ENCODE measurements around the gene PRAMEF14. TPM values are rescaled to one million over a fixed set of nuclear protein-coding genes. Genes with fewer than 3 reads are reported as not detected.
"Not testable (repeated sequence)": the region's sequence is repeated elsewhere in the genome, so short reads cannot be mapped to it uniquely, and the experiment has no call there.

PRAMEF14 gene, protein sequence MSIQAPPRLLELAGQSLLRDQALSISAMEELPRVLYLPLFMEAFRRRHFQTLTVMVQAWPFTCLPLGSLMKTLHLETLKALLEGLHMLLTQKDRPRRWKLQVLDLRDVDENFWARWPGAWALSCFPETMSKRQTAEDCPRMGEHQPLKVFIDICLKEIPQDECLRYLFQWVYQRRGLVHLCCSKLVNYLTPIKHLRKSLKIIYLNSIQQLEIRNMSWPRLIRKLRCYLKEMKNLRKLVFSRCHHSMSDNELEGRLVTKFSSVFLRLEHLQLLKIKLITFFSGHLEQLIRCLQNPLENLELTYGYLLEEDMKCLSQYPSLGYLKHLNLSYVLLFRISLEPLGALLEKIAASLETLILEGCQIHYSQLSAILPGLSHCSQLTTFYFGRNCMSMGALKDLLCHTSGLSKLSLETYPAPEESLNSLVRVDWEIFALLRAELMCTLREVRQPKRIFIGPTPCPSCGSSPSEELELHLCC
- polyA plus RNA-seq (2013): not detected

DNA sequence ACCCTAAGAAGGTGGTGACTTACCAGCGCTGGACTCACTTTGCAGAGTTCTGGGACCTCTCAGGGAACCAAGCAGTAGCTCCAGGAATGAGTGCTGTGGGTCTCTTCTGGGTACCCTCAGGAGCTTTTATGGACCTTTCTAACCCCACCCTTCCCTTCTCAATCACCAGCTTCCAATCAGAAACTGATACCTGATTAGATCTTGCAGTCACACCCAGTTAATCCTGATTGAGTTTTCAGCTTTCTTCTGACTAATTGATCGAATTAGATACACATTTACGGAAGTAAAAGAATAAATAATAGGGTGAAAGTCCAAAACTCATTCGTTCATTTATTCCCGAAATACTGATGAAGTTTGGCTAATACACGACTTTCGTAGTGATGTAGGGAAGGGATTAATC lies at the start of gene PRAMEF14:
TSS of gene PRAMEF14 (minus strand) at position 101 of the 400 bp plus-strand sequence. CDS start 1,820 bp downstream, outside the sequence.
- POLR2A ChIA-PET; H3K36me3 ChIP-seq (ENCODE audit: control insufficient read depth in 4 of 4, insufficient read depth in 4 of 4, low read length in 3 of 4); H3K4me1 ChIP-seq (ENCODE audit: control extremely low read depth in 1 of 4, control insufficient read depth in 4 of 4, insufficient read depth in 4 of 4, low read length in 3 of 4); H3K27me3 ChIP-seq (replicated peaks in 2 of 5; ENCODE audit: control insufficient read depth in 4 of 5, insufficient read depth in 5 of 5, low read length in 4 of 5); H3K4me3 ChIP-seq (ENCODE audit: control insufficient read depth in 1 of 7, extremely low read depth in 1 of 7, insufficient read depth in 4 of 7, low read depth in 2 of 7, low read length in 6 of 7); H3K27ac ChIP-seq (ENCODE audit: insufficient read depth in 1 of 2, low read depth in 1 of 2, low read length in 2 of 2, poor library complexity in 1 of 2, severe bottlenecking in 2 of 2); H3K9me3 ChIP-seq (ENCODE audit: control extremely low read depth in 1 of 5, control insufficient read depth in 4 of 5, insufficient read depth in 2 of 5, low read depth in 1 of 5, low read length in 4 of 5); CTCF ChIA-PET; DNase-seq: not testable (repeated sequence)
- no CpG with 5 or more reads among the region's 7 CpGs for WGBS (ENCODE audit: insufficient coverage)

DNA sequence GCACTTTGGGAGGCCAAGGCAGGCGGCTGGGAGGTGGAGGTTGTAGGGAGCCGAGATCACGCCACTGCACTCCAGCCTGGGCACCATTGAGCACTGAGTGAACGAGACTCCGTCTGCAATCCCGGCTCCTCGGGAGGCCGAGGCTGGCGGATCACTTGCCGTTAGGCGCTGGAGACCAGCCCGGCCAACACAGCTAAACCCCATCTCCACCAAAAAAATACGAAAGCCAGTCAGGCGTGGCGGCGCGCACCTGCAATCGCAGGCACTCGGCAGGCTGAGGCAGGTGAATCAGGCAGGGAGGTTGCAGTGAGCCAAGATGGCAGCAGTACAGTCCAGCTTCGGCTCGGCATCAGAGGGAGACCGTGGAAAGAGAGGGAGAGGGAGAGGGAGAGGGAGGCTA lies 48.4 kb upstream of the PRAMEF14 start:
- H3K27ac ChIP-seq (ENCODE audit: insufficient read depth in 1 of 2, low read depth in 1 of 2, low read length in 2 of 2, poor library complexity in 1 of 2, severe bottlenecking in 2 of 2); H3K4me1 ChIP-seq (ENCODE audit: control extremely low read depth in 1 of 4, control insufficient read depth in 4 of 4, insufficient read depth in 4 of 4, low read length in 3 of 4); H3K4me3 ChIP-seq (ENCODE audit: control insufficient read depth in 1 of 7, extremely low read depth in 1 of 7, insufficient read depth in 4 of 7, low read depth in 2 of 7, low read length in 6 of 7); H3K36me3 ChIP-seq (ENCODE audit: control insufficient read depth in 4 of 4, insufficient read depth in 4 of 4, low read length in 3 of 4); H3K27me3 ChIP-seq (replicated peaks in 2 of 5; ENCODE audit: control insufficient read depth in 4 of 5, insufficient read depth in 5 of 5, low read length in 4 of 5); CTCF ChIA-PET; DNase-seq; H3K9me3 ChIP-seq (ENCODE audit: control extremely low read depth in 1 of 5, control insufficient read depth in 4 of 5, insufficient read depth in 2 of 5, low read depth in 1 of 5, low read length in 4 of 5); POLR2A ChIA-PET: not testable (repeated sequence)
- WGBS (ENCODE audit: insufficient coverage): 95% methylated on average over 10 of the region's 22 CpGs

DNA sequence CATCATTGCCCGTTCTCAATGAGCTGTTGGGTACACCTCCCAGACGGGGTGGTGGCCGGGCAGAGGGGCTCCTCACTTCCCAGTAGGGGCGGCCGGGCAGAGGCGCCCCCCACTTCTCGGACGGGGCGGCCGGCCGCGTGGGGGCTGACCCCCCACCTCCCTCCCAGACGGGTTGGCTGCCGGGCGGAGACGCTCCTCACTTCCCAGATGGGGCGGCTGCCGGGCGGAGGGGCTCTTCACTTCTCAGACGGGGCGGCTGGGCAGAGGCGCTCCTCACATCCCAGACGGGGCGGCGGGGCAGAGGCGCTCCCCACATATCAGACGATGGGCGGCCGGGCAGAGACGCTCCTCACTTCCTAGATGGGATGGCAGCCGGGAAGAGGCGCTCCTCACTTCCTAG lies 47.8 kb upstream of the PRAMEF14 start:
- H3K9me3 ChIP-seq (ENCODE audit: control extremely low read depth in 1 of 5, control insufficient read depth in 4 of 5, insufficient read depth in 2 of 5, low read depth in 1 of 5, low read length in 4 of 5); H3K4me1 ChIP-seq (ENCODE audit: control extremely low read depth in 1 of 4, control insufficient read depth in 4 of 4, insufficient read depth in 4 of 4, low read length in 3 of 4); H3K4me3 ChIP-seq (ENCODE audit: control insufficient read depth in 1 of 7, extremely low read depth in 1 of 7, insufficient read depth in 4 of 7, low read depth in 2 of 7, low read length in 6 of 7); H3K36me3 ChIP-seq (ENCODE audit: control insufficient read depth in 4 of 4, insufficient read depth in 4 of 4, low read length in 3 of 4); H3K27ac ChIP-seq (ENCODE audit: insufficient read depth in 1 of 2, low read depth in 1 of 2, low read length in 2 of 2, poor library complexity in 1 of 2, severe bottlenecking in 2 of 2); H3K27me3 ChIP-seq (replicated peaks in 2 of 5; ENCODE audit: control insufficient read depth in 4 of 5, insufficient read depth in 5 of 5, low read length in 4 of 5); DNase-seq; CTCF ChIA-PET; POLR2A ChIA-PET: not testable (repeated sequence)
- WGBS (ENCODE audit: insufficient coverage): 96% methylated on average over 22 of the region's 32 CpGs

DNA sequence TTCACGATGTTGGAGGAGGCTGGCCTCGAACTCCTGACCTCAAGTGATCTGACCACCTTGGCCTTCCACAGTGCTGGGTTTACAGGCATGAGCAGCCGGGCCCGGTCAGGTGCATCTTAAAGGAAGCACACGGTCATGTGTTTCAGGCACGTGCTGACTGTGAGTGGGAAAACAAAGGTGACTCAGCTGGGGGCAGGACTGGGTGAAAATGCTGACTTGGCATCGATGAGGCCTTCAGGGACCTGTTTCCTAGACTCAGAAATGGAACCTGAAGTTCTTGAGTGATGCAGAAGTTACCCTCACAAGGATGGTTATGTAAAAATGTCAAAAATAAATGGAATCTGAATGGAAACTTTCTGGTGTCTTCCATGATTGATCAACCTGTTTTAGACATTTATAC lies 46.1 kb upstream of the PRAMEF14 start:
- H3K9me3 ChIP-seq (ENCODE audit: control extremely low read depth in 1 of 5, control insufficient read depth in 4 of 5, insufficient read depth in 2 of 5, low read depth in 1 of 5, low read length in 4 of 5); H3K4me1 ChIP-seq (ENCODE audit: control extremely low read depth in 1 of 4, control insufficient read depth in 4 of 4, insufficient read depth in 4 of 4, low read length in 3 of 4); H3K27ac ChIP-seq (ENCODE audit: insufficient read depth in 1 of 2, low read depth in 1 of 2, low read length in 2 of 2, poor library complexity in 1 of 2, severe bottlenecking in 2 of 2); H3K4me3 ChIP-seq (ENCODE audit: control insufficient read depth in 1 of 7, extremely low read depth in 1 of 7, insufficient read depth in 4 of 7, low read depth in 2 of 7, low read length in 6 of 7); POLR2A ChIA-PET; H3K27me3 ChIP-seq (replicated peaks in 2 of 5; ENCODE audit: control insufficient read depth in 4 of 5, insufficient read depth in 5 of 5, low read length in 4 of 5); H3K36me3 ChIP-seq (ENCODE audit: control insufficient read depth in 4 of 4, insufficient read depth in 4 of 4, low read length in 3 of 4); CTCF ChIA-PET; DNase-seq: not testable (repeated sequence)
- whole genome bisulfite sequencing (ENCODE audit: insufficient coverage): 88% methylated on average over 5 of the region's 7 CpGs

DNA sequence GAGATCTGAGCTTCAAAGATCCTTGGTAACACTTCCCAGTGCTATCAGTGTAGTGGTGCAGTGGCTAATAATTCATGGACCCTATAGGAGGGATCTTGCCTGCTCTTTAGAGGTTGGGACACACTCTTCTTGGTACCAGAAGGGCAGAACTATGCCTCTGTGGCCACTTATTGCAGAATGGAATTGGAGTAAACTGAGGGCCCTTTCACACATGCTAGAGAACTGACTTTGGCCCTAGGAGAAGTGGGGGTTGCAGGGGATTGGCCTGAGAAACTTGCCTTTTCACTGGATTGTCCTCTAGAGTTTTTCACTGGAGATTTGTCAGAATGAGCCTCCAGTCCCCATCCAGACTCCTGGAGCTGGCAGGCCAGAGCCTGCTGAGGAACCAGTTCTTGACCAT lies 42.4 kb upstream of the PRAMEF14 start, which contains the start of gene PRAMEF17:
TSS of gene PRAMEF17 (plus strand) at position 301 of the 400 bp plus-strand sequence. CDS start at position 327, 26 bp downstream.
- H3K36me3 ChIP-seq (ENCODE audit: control insufficient read depth in 4 of 4, insufficient read depth in 4 of 4, low read length in 3 of 4); DNase-seq; H3K4me1 ChIP-seq (ENCODE audit: control extremely low read depth in 1 of 4, control insufficient read depth in 4 of 4, insufficient read depth in 4 of 4, low read length in 3 of 4); H3K9me3 ChIP-seq (ENCODE audit: control extremely low read depth in 1 of 5, control insufficient read depth in 4 of 5, insufficient read depth in 2 of 5, low read depth in 1 of 5, low read length in 4 of 5); H3K4me3 ChIP-seq (ENCODE audit: control insufficient read depth in 1 of 7, extremely low read depth in 1 of 7, insufficient read depth in 4 of 7, low read depth in 2 of 7, low read length in 6 of 7); H3K27ac ChIP-seq (ENCODE audit: insufficient read depth in 1 of 2, low read depth in 1 of 2, low read length in 2 of 2, poor library complexity in 1 of 2, severe bottlenecking in 2 of 2); POLR2A ChIA-PET; CTCF ChIA-PET; H3K27me3 ChIP-seq (replicated peaks in 2 of 5; ENCODE audit: control insufficient read depth in 4 of 5, insufficient read depth in 5 of 5, low read length in 4 of 5): not testable (repeated sequence)

DNA sequence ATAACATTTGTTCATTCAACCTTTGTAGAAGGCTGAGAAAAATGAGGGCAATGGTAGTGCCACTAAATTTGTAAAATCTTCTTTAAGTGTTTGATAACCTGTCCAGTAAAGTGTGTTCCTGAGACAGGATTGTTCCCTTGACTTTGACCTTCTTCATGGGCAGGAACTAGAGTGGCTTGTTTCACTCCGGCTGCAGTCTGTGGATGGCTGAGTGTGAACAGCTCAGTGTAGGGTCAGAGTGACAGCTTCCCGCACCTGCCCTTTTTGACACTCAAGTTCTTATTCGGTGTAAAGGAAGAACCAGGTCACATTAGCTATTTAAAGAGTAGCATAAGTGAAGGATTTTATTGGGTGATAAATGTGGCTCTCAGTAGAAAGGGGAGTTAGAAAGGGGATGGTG lies 33.4 kb upstream of the PRAMEF14 start:
- H3K36me3 ChIP-seq (ENCODE audit: control insufficient read depth in 4 of 4, insufficient read depth in 4 of 4, low read length in 3 of 4); H3K4me1 ChIP-seq (ENCODE audit: control extremely low read depth in 1 of 4, control insufficient read depth in 4 of 4, insufficient read depth in 4 of 4, low read length in 3 of 4); DNase-seq; H3K4me3 ChIP-seq (ENCODE audit: control insufficient read depth in 1 of 7, extremely low read depth in 1 of 7, insufficient read depth in 4 of 7, low read depth in 2 of 7, low read length in 6 of 7); POLR2A ChIA-PET; H3K9me3 ChIP-seq (ENCODE audit: control extremely low read depth in 1 of 5, control insufficient read depth in 4 of 5, insufficient read depth in 2 of 5, low read depth in 1 of 5, low read length in 4 of 5); H3K27ac ChIP-seq (ENCODE audit: insufficient read depth in 1 of 2, low read depth in 1 of 2, low read length in 2 of 2, poor library complexity in 1 of 2, severe bottlenecking in 2 of 2); H3K27me3 ChIP-seq (replicated peaks in 2 of 5; ENCODE audit: control insufficient read depth in 4 of 5, insufficient read depth in 5 of 5, low read length in 4 of 5): not testable (repeated sequence)
- CTCF ChIA-PET: interaction anchor here (0.6 kb wide), 1 partner anchor 1086 kb away, joined by 3 read pairs; no protein-coding TSS in a partner anchor
- 80% methylated on average over 1 of the region's 3 CpGs for WGBS (ENCODE audit: insufficient coverage)

DNA sequence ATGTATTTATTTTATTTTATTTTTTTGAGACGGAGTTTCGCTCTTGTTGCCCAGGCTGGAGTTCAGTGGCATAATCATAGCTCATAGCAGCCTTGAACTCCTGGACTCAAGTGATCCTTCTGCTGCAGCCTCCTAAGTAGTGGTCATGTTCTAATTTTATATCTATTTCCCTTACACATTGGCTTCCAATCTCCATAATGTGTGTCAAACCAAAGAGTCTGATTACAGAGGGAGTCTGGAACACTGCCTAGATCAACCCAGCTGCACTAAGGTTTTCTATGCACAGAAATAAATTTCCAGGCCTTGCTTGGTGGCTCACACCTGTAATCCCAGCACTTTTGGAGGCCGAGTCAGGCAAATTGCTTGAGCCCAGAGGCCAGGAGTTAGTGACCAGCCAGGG lies 32.0 kb upstream of the PRAMEF14 start:
- DNase-seq; H3K4me1 ChIP-seq (ENCODE audit: control extremely low read depth in 1 of 4, control insufficient read depth in 4 of 4, insufficient read depth in 4 of 4, low read length in 3 of 4); H3K27ac ChIP-seq (ENCODE audit: insufficient read depth in 1 of 2, low read depth in 1 of 2, low read length in 2 of 2, poor library complexity in 1 of 2, severe bottlenecking in 2 of 2); POLR2A ChIA-PET; H3K9me3 ChIP-seq (ENCODE audit: control extremely low read depth in 1 of 5, control insufficient read depth in 4 of 5, insufficient read depth in 2 of 5, low read depth in 1 of 5, low read length in 4 of 5); H3K4me3 ChIP-seq (ENCODE audit: control insufficient read depth in 1 of 7, extremely low read depth in 1 of 7, insufficient read depth in 4 of 7, low read depth in 2 of 7, low read length in 6 of 7); CTCF ChIA-PET; H3K27me3 ChIP-seq (replicated peaks in 2 of 5; ENCODE audit: control insufficient read depth in 4 of 5, insufficient read depth in 5 of 5, low read length in 4 of 5); H3K36me3 ChIP-seq (ENCODE audit: control insufficient read depth in 4 of 4, insufficient read depth in 4 of 4, low read length in 3 of 4): not testable (repeated sequence)
- WGBS (ENCODE audit: insufficient coverage): no CpG with 5 or more reads among the region's 3 CpGs
